ENCODE measurements around the gene DCP1A. TPM values are rescaled to one million over a fixed set of nuclear protein-coding genes. Genes with fewer than 3 reads are reported as not detected.

The DCP1A gene
- total and polyA plus RNA-seq, 2 of the 13 experiments (the other 11 are each of a cell fraction or from before 2014, with no cell fraction given): 14.2 to 41.2 TPM

DNA sequence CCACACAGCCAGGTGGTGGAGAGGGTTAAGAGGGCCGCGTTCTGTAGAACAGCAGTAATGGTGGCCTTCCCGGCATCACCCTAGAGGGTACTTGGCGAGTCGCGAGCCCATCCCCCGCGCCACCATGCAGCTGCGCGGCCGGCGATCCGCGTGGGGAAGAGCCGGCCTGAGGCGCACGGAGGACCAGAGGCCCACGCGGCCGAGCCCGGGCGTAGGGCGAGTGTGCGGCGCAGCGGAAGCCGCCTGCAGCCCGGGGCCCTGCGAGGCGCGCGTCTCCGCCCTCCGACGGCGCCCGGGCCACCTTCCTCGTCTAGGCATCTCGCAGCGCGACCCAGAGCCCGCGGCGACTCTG is 91.9 kb downstream of the DCP1A start (continued):
- TF ChIP-seq RAD21 (CRISPR knock-in tag; IDR thresholded peaks at IDR 0.05) (peak; percentile 36; the same call in 1 of the 2 replicates), ARNT (IDR thresholded peaks at IDR 0.05) (no peak), TGIF2 (CRISPR knock-in tag; IDR thresholded peaks at IDR 0.05) (0 out of 2 replicates have a peak, but pooled peaks have one; percentile 14), THAP11 (CRISPR knock-in tag; IDR thresholded peaks at IDR 0.05) (peak; percentile 12; the same call in 1 of the 2 replicates), ZNF563 (CRISPR knock-in tag; IDR thresholded peaks at IDR 0.05) (peak; percentile 21; the same call in 1 of the 2 replicates), ZNF121 (CRISPR knock-in tag; IDR thresholded peaks at IDR 0.05) (no peak; the same call in 1 of the 2 replicates), GLI4 (CRISPR knock-in tag; IDR thresholded peaks at IDR 0.05; ENCODE audit: borderline replicate concordance) (0 out of 2 replicates have a peak, but pooled peaks have one; percentile 42), ZMYM4 (CRISPR knock-in tag; IDR thresholded peaks at IDR 0.05) (peak; percentile 7; the same call in 1 of the 2 replicates), SMAD1 (CRISPR knock-in tag; IDR thresholded peaks at IDR 0.05; ENCODE audit: borderline replicate concordance, low read depth) (no peak), ESRRA (CRISPR knock-in tag; IDR thresholded peaks at IDR 0.05; ENCODE audit: low read depth) (no peak), ZBTB20 (CRISPR knock-in tag; IDR thresholded peaks at IDR 0.05; ENCODE audit: borderline replicate concordance, low read depth) (no peak), NFE2L1 (CRISPR knock-in tag; IDR thresholded peaks at IDR 0.05; ENCODE audit: borderline replicate concordance) (no peak)
- TF ChIP-seq, protein P1, sequence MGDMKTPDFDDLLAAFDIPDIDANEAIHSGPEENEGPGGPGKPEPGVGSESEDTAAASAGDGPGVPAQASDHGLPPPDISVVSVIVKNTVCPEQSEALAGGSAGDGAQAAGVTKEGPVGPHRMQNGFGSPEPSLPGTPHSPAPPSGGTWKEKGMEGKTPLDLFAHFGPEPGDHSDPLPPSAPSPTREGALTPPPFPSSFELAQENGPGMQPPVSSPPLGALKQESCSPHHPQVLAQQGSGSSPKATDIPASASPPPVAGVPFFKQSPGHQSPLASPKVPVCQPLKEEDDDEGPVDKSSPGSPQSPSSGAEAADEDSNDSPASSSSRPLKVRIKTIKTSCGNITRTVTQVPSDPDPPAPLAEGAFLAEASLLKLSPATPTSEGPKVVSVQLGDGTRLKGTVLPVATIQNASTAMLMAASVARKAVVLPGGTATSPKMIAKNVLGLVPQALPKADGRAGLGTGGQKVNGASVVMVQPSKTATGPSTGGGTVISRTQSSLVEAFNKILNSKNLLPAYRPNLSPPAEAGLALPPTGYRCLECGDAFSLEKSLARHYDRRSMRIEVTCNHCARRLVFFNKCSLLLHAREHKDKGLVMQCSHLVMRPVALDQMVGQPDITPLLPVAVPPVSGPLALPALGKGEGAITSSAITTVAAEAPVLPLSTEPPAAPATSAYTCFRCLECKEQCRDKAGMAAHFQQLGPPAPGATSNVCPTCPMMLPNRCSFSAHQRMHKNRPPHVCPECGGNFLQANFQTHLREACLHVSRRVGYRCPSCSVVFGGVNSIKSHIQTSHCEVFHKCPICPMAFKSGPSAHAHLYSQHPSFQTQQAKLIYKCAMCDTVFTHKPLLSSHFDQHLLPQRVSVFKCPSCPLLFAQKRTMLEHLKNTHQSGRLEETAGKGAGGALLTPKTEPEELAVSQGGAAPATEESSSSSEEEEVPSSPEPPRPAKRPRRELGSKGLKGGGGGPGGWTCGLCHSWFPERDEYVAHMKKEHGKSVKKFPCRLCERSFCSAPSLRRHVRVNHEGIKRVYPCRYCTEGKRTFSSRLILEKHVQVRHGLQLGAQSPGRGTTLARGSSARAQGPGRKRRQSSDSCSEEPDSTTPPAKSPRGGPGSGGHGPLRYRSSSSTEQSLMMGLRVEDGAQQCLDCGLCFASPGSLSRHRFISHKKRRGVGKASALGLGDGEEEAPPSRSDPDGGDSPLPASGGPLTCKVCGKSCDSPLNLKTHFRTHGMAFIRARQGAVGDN (CRISPR knock-in tag; IDR thresholded peaks at IDR 0.05): peak; percentile 30; the same call in 1 of the 2 replicates
- TF ChIP-seq, protein P2, sequence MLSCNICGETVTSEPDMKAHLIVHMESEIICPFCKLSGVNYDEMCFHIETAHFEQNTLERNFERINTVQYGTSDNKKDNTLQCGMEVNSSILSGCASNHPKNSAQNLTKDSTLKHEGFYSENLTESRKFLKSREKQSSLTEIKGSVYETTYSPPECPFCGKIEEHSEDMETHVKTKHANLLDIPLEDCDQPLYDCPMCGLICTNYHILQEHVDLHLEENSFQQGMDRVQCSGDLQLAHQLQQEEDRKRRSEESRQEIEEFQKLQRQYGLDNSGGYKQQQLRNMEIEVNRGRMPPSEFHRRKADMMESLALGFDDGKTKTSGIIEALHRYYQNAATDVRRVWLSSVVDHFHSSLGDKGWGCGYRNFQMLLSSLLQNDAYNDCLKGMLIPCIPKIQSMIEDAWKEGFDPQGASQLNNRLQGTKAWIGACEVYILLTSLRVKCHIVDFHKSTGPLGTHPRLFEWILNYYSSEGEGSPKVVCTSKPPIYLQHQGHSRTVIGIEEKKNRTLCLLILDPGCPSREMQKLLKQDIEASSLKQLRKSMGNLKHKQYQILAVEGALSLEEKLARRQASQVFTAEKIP (CRISPR knock-in tag; IDR thresholded peaks at IDR 0.05; ENCODE audit: borderline replicate concordance): no peak
- TF ChIP-seq, protein P3, sequence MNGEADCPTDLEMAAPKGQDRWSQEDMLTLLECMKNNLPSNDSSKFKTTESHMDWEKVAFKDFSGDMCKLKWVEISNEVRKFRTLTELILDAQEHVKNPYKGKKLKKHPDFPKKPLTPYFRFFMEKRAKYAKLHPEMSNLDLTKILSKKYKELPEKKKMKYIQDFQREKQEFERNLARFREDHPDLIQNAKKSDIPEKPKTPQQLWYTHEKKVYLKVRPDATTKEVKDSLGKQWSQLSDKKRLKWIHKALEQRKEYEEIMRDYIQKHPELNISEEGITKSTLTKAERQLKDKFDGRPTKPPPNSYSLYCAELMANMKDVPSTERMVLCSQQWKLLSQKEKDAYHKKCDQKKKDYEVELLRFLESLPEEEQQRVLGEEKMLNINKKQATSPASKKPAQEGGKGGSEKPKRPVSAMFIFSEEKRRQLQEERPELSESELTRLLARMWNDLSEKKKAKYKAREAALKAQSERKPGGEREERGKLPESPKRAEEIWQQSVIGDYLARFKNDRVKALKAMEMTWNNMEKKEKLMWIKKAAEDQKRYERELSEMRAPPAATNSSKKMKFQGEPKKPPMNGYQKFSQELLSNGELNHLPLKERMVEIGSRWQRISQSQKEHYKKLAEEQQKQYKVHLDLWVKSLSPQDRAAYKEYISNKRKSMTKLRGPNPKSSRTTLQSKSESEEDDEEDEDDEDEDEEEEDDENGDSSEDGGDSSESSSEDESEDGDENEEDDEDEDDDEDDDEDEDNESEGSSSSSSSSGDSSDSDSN (CRISPR knock-in tag; IDR thresholded peaks at IDR 0.05): peak; percentile 15; the same call in 1 of the 2 replicates
